PFSK-1 (cell line): Measurements from ENCODE around the gene S100P.

ENCODE experiments used
- POLR2AphosphoS5 ChIP-seq: IDR thresholded peaks from 2 replicates; pipeline ENCODE4 v1.6.1; 2012; ENCODE audit warnings: low read depth, mild to moderate bottlenecking, control low read depth, low read length, moderate library complexity
- REST ChIP-seq, 2 experiments: IDR thresholded peaks; 2 replicates each; pipeline versions ENCODE4 v1.6.1 to v1.8.0; 2011 to 2012; ENCODE audit warnings: low read depth in 2 of 2, low read length in 2 of 2, control low read depth in 1 of 2, inconsistent platforms in 1 of 2, mild to moderate bottlenecking in 1 of 2, moderate library complexity in 1 of 2; ENCODE audit not compliant: insufficient read depth in 1 of 2
- SIN3A ChIP-seq: IDR thresholded peaks from 2 replicates; pipeline ENCODE4 v1.6.1; 2012; ENCODE audit warnings: mild to moderate bottlenecking, low read length, moderate library complexity, borderline replicate concordance; ENCODE audit not compliant: insufficient read depth
- TAF1 ChIP-seq: IDR thresholded peaks from 2 replicates; pipeline ENCODE4 v1.6.1; 2012; ENCODE audit warnings: low read length, control low read depth, borderline replicate concordance; ENCODE audit not compliant: insufficient read depth

GRCh38 chr4:6644792-6645530 is 48.7 kb upstream of the S100P start:
- TF ChIP-seq TAF1 (no peak), SIN3A (no peak), POLR2AphosphoS5 (no peak), REST (IDR thresholded peaks at IDR 0.05; ENCODE audit: insufficient read depth in 1 of 2, low read depth in 2 of 2, low read length in 2 of 2) (no peak)
